Esophagus mucosa (tissue), 1 donor: ENCODE data around the gene GARRE1. TPM values are rescaled to one million over a fixed set of nuclear protein-coding genes. Genes with fewer than 3 reads are reported as not detected.

Experiments used
- ATAC-seq: fragments of 200-7000 bp; cut with Tn5 transposase; one replicate; pipeline ENCODE4 v1.9.1; 2020
- total RNA-seq: library from RNA; stranded (reverse); gene quantifications from one replicate; pipeline ENCODE4 v1.2.4, GENCODE V29; 2023
- donor health status: DM: yes; HTN: yes; CAD: no.

GARRE1 gene
- total RNA-seq, 1 donor from 2014 or later: 10.2 TPM

GRCh38 chr19:34298891-34299520, 44.7 kb downstream of the GARRE1 start:
- no peak for ATAC-seq

- ATAC-seq: no peak
Measured at GRCh38 chr19:34299576-34299975, 45.2 kb downstream of the GARRE1 start.

DNA sequence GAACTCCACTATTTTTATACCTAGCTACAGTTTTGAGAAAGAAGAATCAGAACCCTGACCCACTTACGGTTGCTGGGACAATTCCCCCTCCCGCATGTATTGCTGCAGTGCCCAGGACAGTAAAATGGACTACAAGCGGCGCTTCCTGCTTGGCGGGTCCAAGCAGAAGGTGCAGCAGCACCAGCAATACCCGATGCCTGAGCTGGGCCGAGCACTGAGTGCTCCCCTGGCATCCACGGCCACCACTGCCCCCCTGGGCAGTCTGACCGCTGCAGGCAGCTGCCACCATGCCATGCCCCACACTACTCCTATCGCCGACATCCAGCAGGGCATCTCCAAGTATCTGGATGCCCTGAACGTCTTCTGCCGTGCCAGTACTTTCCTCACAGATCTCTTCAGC, 46.0 kb downstream of the GARRE1 start:
- ATAC-seq: no peak

DNA sequence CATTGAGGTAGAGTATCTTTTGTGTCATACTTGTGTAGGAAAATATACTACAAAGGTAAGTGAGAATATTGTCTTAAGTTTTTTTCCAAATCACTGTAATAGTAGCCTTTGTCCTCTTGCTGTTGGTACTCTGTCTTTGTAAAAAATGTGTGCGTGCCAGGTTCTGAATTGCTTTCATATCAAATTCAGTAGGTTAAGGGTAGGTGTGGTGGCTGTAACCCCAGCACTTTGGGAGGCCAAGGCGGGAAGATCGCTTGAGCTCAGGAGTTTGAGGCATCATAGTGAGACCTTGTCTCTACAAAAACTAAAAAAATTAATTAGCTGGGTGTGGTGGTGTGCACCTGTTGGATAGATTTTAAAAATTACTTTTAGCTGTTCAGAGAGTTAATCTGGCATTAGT, 46.6 kb downstream of the GARRE1 start:
- no peak for ATAC-seq

Other genes with a start within 250 kb of the GARRE1 start
- gene LSM14A, start 82.0 kb upstream of the GARRE1 start, total RNA-seq: 74.8 TPM
- gene GPI, start 110.6 kb downstream of the GARRE1 start, total RNA-seq: 230 TPM
- 6.7 TPM for gene PDCD2L, start 149.8 kb downstream of the GARRE1 start, total RNA-seq
- 60.9 TPM for gene UBA2, start 173.8 kb downstream of the GARRE1 start, total RNA-seq
- 2.7 TPM for gene WTIP, start 227.2 kb downstream of the GARRE1 start, total RNA-seq